Hippocampal formation (tissue), 2 donors: ENCODE results near the gene ACAT2.
"Not testable (repeated sequence)": the region's sequence is repeated elsewhere in the genome, so short reads cannot be mapped to it uniquely, and the experiment has no call there.

Experiments used
- DNase-seq, 2 donors: peaks; one replicate each; lab custom pipeline; 2025; lab: John Stamatoyannopoulos, UW

ACAT2 gene

GRCh38 chr6:159761873-159762680 is at the start of gene ACAT2:
TSS of gene ACAT2 (plus strand) at chr6:159762045. CDS start at chr6:159762088, 43 bp downstream.
- DNase-seq: peak; percentile 96 to 97

- not testable (repeated sequence) for DNase-seq
Observed at GRCh38 chr6:159712389-159712788, 49.5 kb upstream of the ACAT2 start.

- no peak for DNase-seq
Observed at GRCh38 chr6:159713984-159714383, 47.9 kb upstream of the ACAT2 start.

GRCh38 chr6:159714404-159714803 is 47.4 kb upstream of the ACAT2 start:
- DNase-seq: no peak

GRCh38 chr6:159715166-159715565 is 46.7 kb upstream of the ACAT2 start:
- no peak for DNase-seq

- DNase-seq: no peak
Observed at GRCh38 chr6:159715605-159716004, 46.2 kb upstream of the ACAT2 start.

GRCh38 chr6:159716247-159717096 is 45.4 kb upstream of the ACAT2 start:
- DNase-seq: peak in 1 of 2 donors; percentile 56

- DNase-seq: no peak
Observed at GRCh38 chr6:159718634-159719033, 43.2 kb upstream of the ACAT2 start.

GRCh38 chr6:159719287-159719686 is 42.6 kb upstream of the ACAT2 start:
- DNase-seq: no peak

GRCh38 chr6:159720708-159721107 is 41.1 kb upstream of the ACAT2 start:
- DNase-seq: no peak

- DNase-seq: not testable (repeated sequence)
Observed at GRCh38 chr6:159721981-159722380, 39.9 kb upstream of the ACAT2 start.

GRCh38 chr6:159722655-159723054 is 39.2 kb upstream of the ACAT2 start:
- DNase-seq: no peak

- DNase-seq: no peak
Observed at GRCh38 chr6:159723259-159723658, 38.6 kb upstream of the ACAT2 start.

GRCh38 chr6:159724778-159725177 is 37.1 kb upstream of the ACAT2 start:
- no peak for DNase-seq

GRCh38 chr6:159725208-159725607 is 36.6 kb upstream of the ACAT2 start:
- not testable (repeated sequence) for DNase-seq

GRCh38 chr6:159726255-159726917 is 35.5 kb upstream of the ACAT2 start:
- no peak for DNase-seq

GRCh38 chr6:159726918-159727716 is 34.7 kb upstream of the ACAT2 start, which contains the start of gene WTAP:
TSS of gene WTAP (plus strand) at chr6:159727506. CDS start at chr6:159736266, 8,760 bp downstream.
- DNase-seq: peak; percentile 90 to 93

GRCh38 chr6:159727717-159728445 is 34.0 kb upstream of the ACAT2 start:
- DNase-seq: peak in 1 of 2 donors; percentile 24

- DNase-seq: no peak
Observed at GRCh38 chr6:159728531-159728964, 33.3 kb upstream of the ACAT2 start.

GRCh38 chr6:159729598-159730331 is 32.1 kb upstream of the ACAT2 start:
- no peak for DNase-seq
